MM.1S (cell line): Measurements from ENCODE around the gene OTUD6A.

ENCODE experiments used
- DNase-seq: peaks from one replicate; pipeline ENCODE4 v3.0.0-alpha.2; 2015
- H2AFZ ChIP-seq: fragments of 300-600 bp; sonication (generic); 2 replicates; pipeline ENCODE4 v1.6.0; 2016; ENCODE audit warnings: antibody characterized with exemption, low read length
- H3F3A ChIP-seq: fragments of 300-600 bp; sonication (generic); 2 replicates; pipeline ENCODE4 v1.6.1; 2016; ENCODE audit warnings: mild to moderate bottlenecking, antibody characterized with exemption, low read length, moderate library complexity, mixed read lengths; ENCODE audit not compliant: insufficient read depth
- H3K27ac ChIP-seq: fragments of 300-600 bp; sonication (generic); 2 replicates; pipeline ENCODE4 v1.5.1; 2016; ENCODE audit warnings: mild to moderate bottlenecking, low read length
- H3K27me3 ChIP-seq: fragments of 300-600 bp; sonication (generic); replicated peaks from 2 replicates; pipeline ENCODE4 v1.6.0; 2016; ENCODE audit warnings: low read length; ENCODE audit not compliant: insufficient read depth
- H3K36me3 ChIP-seq: fragments of 300-600 bp; sonication (generic); replicated peaks from 2 replicates; pipeline ENCODE4 v1.6.1; 2016; ENCODE audit warnings: mild to moderate bottlenecking, low read length, mixed read lengths; ENCODE audit not compliant: insufficient read depth
- H3K4me1 ChIP-seq: fragments of 300-600 bp; sonication (generic); 2 replicates; pipeline ENCODE4 v1.6.1; 2016; ENCODE audit warnings: low read length, mixed read lengths
- H3K4me2 ChIP-seq: fragments of 300-600 bp; sonication (generic); 2 replicates; pipeline ENCODE4 v1.6.0; 2016; ENCODE audit warnings: low read depth, low read length
- H3K4me3 ChIP-seq: fragments of 300-600 bp; sonication (generic); 2 replicates; pipeline ENCODE4 v1.5.1; 2016; ENCODE audit warnings: low read length, mixed read lengths
- H3K79me2 ChIP-seq: fragments of 300-600 bp; sonication (generic); 2 replicates; pipeline ENCODE4 v1.6.1; 2016; ENCODE audit warnings: mixed run types, low read length, mixed read lengths
- H3K9ac ChIP-seq: fragments of 300-600 bp; sonication (generic); 2 replicates; pipeline ENCODE4 v1.6.1; 2016; ENCODE audit warnings: low read length, mixed read lengths
- H3K9me2 ChIP-seq: fragments of 300-600 bp; sonication (generic); replicated peaks from 2 replicates; pipeline ENCODE4 v1.6.1; 2016; ENCODE audit warnings: mild to moderate bottlenecking, low read length, mixed read lengths; ENCODE audit not compliant: insufficient read depth
- H3K9me3 ChIP-seq: fragments of 300-600 bp; sonication (generic); replicated peaks from 2 replicates; pipeline ENCODE4 v1.6.1; 2016; ENCODE audit warnings: mild to moderate bottlenecking, low read length, mixed read lengths; ENCODE audit not compliant: insufficient read depth
- H4K20me1 ChIP-seq: fragments of 300-600 bp; sonication (generic); 2 replicates; pipeline ENCODE4 v1.6.1; 2016; ENCODE audit warnings: mild to moderate bottlenecking, low read length, moderate library complexity, mixed read lengths; ENCODE audit not compliant: insufficient read depth
- EZH2 ChIP-seq: fragments of 300-600 bp; sonication (generic); optimal IDR thresholded peaks from 2 replicates; pipeline ENCODE3; 2017; ENCODE audit warnings: low read depth, mild to moderate bottlenecking, antibody characterized with exemption, low read length, mixed read lengths
- EZH2phosphoT487 ChIP-seq: fragments of 300-600 bp; sonication (generic); IDR thresholded peaks from 2 replicates; pipeline ENCODE4 v1.6.1; 2018; ENCODE audit warnings: antibody characterized with exemption, low read length
- TF ChIP-seq, protein P1 (sequence below): fragments of 300-600 bp; sonication (generic); IDR thresholded peaks from 2 replicates; pipeline ENCODE4 v1.5.1; 2016; ENCODE audit warnings: antibody characterized with exemption, low read length, mixed read lengths

OTUD6A gene

DNA sequence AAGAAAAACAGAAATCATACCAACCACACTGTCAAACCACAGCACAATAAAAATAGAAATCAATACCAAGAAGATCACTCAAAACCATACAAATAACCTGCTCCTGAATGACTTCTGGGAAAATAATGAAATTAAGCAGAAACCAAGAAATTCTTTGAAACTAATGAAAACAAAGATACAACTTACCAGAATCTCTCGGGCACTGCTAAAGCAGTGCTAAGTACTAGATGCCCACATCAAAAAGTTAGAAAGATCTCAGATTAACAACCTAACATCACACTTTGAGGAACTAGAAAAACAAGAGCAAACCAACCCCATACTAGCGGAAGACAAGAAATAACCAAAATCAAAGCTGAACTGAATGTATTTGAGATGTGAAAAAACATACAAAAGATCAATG lies 45.7 kb upstream of the OTUD6A start:
- Histone ChIP-seq H3K36me3 (no peaks in the 10 kb centered on the region), H3K79me2 (no peaks in the 10 kb centered on the region), H2AFZ (no peak overlapping the region), H3K27me3 (no peaks in the 10 kb centered on the region), H3K9me2 (no peaks in the 10 kb centered on the region), H3K4me3 (no peak overlapping the region), H3K9ac (no peak overlapping the region), H3K4me2 (no peak overlapping the region), H3K27ac (no peak overlapping the region), H3F3A (no peaks in the 10 kb centered on the region), H3K9me3 (no peaks in the 10 kb centered on the region), H3K4me1 (no peaks in the 10 kb centered on the region), H4K20me1 (no peaks in the 10 kb centered on the region)
- no peak for DNase-seq
- TF ChIP-seq EZH2phosphoT487 (no peak), EZH2 (no peak)
- TF ChIP-seq, protein P1, sequence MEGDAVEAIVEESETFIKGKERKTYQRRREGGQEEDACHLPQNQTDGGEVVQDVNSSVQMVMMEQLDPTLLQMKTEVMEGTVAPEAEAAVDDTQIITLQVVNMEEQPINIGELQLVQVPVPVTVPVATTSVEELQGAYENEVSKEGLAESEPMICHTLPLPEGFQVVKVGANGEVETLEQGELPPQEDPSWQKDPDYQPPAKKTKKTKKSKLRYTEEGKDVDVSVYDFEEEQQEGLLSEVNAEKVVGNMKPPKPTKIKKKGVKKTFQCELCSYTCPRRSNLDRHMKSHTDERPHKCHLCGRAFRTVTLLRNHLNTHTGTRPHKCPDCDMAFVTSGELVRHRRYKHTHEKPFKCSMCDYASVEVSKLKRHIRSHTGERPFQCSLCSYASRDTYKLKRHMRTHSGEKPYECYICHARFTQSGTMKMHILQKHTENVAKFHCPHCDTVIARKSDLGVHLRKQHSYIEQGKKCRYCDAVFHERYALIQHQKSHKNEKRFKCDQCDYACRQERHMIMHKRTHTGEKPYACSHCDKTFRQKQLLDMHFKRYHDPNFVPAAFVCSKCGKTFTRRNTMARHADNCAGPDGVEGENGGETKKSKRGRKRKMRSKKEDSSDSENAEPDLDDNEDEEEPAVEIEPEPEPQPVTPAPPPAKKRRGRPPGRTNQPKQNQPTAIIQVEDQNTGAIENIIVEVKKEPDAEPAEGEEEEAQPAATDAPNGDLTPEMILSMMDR, result no peak

DNA sequence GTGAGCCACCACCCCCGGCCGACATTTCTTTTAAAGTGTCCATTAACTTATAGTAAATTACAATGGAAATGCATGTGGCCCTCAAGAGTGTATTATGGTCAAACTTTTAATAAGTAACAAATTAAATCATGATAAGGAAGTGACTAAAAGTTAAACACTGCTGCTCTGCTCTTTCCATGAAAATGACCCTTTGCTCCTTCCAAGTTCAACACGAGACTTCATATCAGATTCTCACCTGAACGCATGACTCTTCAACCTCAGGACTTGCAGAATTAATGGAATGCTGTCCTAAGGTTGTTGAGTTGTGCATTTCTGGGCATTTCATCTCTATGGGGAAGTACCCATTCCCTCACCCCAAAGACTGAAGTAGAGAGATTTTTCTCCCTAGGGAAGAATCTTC lies 39.6 kb upstream of the OTUD6A start:
- H3K4me3 ChIP-seq, result no peak overlapping the region
- H3K79me2 ChIP-seq, result no peaks in the 10 kb centered on the region
- H3K9me2 ChIP-seq, result no peaks in the 10 kb centered on the region
- no peak for TF ChIP-seq EZH2
- TF ChIP-seq, protein P1, result no peak
- TF ChIP-seq EZH2phosphoT487, result no peak
- no peaks in the 10 kb centered on the region for H3K9me3 ChIP-seq
- no peaks in the 10 kb centered on the region for H3K4me1 ChIP-seq
- no peaks in the 10 kb centered on the region for H3K36me3 ChIP-seq
- H3F3A ChIP-seq, result no peaks in the 10 kb centered on the region; the same call in 1 of the 2 replicates
- H3K9ac ChIP-seq, result no peak overlapping the region
- H3K4me2 ChIP-seq, result no peak overlapping the region
- H2AFZ ChIP-seq, result no peak overlapping the region
- H4K20me1 ChIP-seq, result no peaks in the 10 kb centered on the region
- H3K27me3 ChIP-seq, result no peaks in the 10 kb centered on the region
- H3K27ac ChIP-seq, result no peak overlapping the region
- DNase-seq, result no peak

DNA sequence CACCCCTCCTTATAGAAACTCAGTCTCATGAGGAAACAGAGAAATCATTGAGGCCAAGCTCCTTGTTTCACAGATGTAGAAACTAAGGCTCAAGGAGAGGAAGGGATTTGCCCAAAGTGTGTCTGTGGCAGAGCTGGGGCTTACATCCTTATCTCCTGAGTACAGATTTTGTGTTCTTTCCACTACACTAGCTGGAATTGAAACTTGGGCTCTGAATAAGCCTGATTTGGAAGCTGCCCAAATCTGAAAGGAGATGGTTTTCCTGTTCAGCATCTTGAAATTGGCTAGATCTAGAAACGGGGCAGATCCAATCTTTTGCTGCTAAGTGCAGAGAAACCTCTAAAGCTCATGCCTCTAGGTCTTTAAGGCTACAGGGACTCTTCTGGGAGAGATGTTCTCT lies 36.8 kb upstream of the OTUD6A start:
- H2AFZ ChIP-seq, result no peak overlapping the region
- no peak overlapping the region for H3K4me2 ChIP-seq
- no peak for DNase-seq
- no peaks in the 10 kb centered on the region for H3K4me1 ChIP-seq
- H3K9me2 ChIP-seq, result no peaks in the 10 kb centered on the region
- H3K27me3 ChIP-seq, result no peaks in the 10 kb centered on the region
- H3K9ac ChIP-seq, result no peak overlapping the region
- H3K36me3 ChIP-seq, result no peaks in the 10 kb centered on the region
- H3K27ac ChIP-seq, result no peak overlapping the region
- H3F3A ChIP-seq, result no peaks in the 10 kb centered on the region; the same call in 1 of the 2 replicates
- no peaks in the 10 kb centered on the region for H3K9me3 ChIP-seq
- no peaks in the 10 kb centered on the region for H3K79me2 ChIP-seq
- no peaks in the 10 kb centered on the region for H4K20me1 ChIP-seq
- TF ChIP-seq, protein P1, result no peak
- TF ChIP-seq EZH2phosphoT487, result no peak
- no peak for TF ChIP-seq EZH2
- H3K4me3 ChIP-seq, result no peak overlapping the region
